ENCODE results near the gene UBE2J2.

GRCh38 chr1:1229770-1230169 is 43.9 kb downstream of the UBE2J2 start:
- TF ChIP-seq CTCF (IDR thresholded peaks at IDR 0.05), result no peak
- no peak for TF ChIP-seq RAD21 (conservative IDR thresholded peaks at IDR 0.05 in 1 of 2, IDR thresholded peaks at IDR 0.05 in 1 of 2)
- no peak for TF ChIP-seq REST (IDR thresholded peaks at IDR 0.05)
- no peak for TF ChIP-seq EP300 (IDR thresholded peaks at IDR 0.05)
- TF ChIP-seq POLR2A (IDR thresholded peaks at IDR 0.05; ENCODE audit: low read length), result no peak
- no peak for TF ChIP-seq MAX (IDR thresholded peaks at IDR 0.05)
- TF ChIP-seq RNF2 (IDR thresholded peaks at IDR 0.05; ENCODE audit: borderline replicate concordance, low read depth), result no peak
- no peak for TF ChIP-seq JUNB (IDR thresholded peaks at IDR 0.05)
- no peak for TF ChIP-seq USF2 (IDR thresholded peaks at IDR 0.05)
- no peak for TF ChIP-seq ZFP36 (IDR thresholded peaks at IDR 0.05; ENCODE audit: borderline replicate concordance, partially characterized antibody)
- no peak for TF ChIP-seq NR3C1 (IDR thresholded peaks at IDR 0.05)
- no peak for TF ChIP-seq SMC3 (IDR thresholded peaks at IDR 0.05)
- TF ChIP-seq E2F6 (IDR thresholded peaks at IDR 0.05; ENCODE audit: borderline replicate concordance, low read depth), result no peak
- TF ChIP-seq POLR2AphosphoS2 (conservative IDR thresholded peaks at IDR 0.05; ENCODE audit: low read length), result no peak
